Activated CD4-positive, alpha-beta T cell treated with anti-CD3 and anti-CD28 coated beads, Interleukin-2, amount 50 U/mL, for 4 hours (primary cell): Measurements from ENCODE around the gene GPC6.

Experiments
- DNase-seq, 2 experiments: peaks; one replicate each; pipeline ENCODE4 v3.0.0-alpha.2; 2020

GPC6 gene

DNA sequence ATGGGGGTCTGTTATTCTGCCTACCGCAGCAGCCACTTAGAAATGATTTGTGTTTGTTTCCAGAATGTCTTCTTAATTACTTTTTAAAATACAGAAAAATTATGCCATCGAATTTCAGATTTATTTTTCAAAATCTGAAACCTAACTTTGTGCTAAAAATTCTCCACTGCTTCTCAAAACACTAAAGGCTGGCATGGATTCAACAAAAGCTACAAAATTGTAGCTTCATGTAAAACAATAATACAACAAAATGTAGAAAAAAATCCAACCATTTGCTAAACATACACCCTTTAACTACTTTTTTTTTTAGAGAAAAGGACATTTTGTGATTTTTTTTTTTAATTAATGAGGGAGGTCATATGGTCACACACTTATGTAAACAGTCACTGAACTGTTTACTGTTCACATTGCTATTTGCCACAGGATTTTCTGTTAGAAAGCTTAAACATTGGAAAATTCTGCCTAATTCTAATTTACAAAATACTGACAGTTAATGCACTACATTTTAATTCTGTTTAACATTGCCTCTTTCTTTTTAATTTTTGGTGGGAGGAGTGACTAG is 646.3 kb downstream of the GPC6 start:
- no peak for DNase-seq

GRCh38 chr13:93875547-93875946 is 648.9 kb downstream of the GPC6 start:
- no peak for DNase-seq

- DNase-seq, result no peak
Measured at GRCh38 chr13:93876236-93876635, 649.6 kb downstream of the GPC6 start.

DNA sequence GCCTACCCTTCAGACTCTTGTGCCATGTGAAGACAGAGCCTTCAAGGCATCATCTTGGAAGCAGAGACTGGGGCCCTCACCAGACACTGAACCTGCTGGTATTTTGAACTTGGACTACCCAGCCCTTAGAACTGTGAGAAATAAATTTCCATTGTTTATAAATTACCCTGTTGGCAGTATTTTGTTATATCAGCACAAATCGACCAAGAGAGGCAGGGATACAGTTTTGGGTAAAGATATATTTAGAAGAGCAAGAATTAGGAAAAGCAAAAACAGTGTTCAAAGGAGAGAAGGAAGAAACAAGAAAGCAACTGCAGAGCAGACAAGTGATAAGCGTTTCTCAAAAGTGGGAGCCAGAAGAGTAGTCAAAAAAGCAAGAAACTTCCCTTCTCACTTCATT is 652.1 kb downstream of the GPC6 start:
- DNase-seq, result no peak

DNA sequence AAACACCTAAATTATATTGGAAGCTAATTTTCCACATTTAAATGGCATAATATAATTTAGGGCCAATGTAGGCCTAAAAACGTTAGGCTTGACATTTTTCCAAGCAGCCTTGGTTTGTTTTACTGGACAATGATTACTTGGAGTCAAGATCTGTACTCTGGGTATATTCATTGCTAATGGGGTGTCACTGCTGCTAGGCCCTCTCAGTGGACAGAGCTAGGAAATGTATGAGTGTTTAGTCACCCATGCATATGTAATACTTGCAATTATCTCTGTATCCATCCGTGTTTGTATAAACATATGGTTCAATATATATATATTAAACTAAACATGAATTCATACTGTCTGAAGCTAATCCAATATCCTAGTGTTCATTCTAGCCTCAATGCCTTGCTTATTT is 654.8 kb downstream of the GPC6 start:
- no peak for DNase-seq

DNA sequence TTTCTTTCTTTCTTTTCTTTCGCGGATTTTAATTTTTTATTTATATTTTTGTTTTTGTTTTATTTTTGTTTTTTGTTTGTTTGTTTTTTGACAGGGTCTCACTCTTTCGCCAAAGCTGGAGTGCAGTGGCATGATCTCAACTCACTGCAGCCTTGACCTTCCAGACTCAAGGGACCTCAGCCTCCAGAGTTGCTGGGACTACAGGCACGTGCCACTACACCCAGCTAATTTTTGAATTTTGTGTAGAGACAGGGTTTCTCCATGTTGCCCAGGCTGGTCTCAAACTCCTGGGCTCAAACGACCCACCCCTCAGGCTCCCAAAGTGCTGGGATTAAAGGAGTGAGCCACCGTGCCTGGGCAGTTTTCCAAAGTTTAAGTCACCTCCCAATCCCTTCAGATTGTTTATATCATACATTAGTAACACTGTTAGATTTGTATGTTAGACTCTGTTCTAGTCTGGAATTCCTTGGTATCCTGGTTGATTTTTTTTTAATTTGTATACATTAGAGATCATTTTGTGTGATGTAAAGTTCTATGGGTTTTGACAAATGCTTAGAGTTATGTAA is 655.6 kb downstream of the GPC6 start:
- no peak for DNase-seq

DNA sequence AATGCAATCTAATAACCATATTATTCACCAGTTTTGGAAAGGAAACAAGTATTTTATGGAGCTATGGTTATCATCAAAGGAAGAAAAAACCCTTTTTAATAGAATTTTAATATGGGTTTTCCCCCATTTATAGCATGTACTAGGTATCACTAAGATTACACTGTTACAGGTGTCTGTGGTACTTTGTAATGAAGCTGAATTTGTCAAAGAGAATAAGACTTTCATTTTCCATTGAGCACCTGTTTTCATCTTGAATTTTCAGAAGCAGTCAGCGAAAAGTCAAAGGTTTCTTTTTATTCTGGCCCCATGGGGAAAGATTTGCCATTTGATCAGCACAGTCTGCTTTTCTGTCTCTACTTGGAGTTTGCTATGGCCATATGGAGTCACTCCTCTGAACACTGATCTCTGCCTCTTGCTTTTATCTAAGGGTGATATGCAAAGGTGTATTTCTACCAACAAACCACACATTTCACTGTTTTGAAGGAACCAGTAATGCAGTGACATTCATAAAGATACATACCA is 662.9 kb downstream of the GPC6 start:
- no peak for DNase-seq

DNA sequence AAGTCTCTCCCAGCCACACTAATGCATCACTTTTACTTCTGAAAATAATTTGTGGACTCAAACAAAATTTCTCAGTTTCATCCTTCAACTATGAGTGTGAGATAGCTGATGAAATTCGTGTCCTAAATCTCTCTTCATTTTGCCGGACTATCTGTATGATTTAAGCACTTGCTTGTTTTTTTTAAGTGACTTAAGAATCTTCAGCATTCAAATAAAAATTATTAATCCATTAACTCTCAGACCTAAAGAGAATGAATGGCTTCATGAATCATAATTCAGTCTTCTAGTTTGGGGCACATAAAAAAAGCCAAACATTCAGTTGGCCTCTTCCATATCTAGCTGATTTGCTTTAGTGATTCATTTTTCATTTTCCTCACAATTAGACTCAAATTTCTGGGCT is 673.4 kb downstream of the GPC6 start:
- DNase-seq, result no peak

GRCh38 chr13:93900731-93901130 is 674.1 kb downstream of the GPC6 start:
- no peak for DNase-seq

DNA sequence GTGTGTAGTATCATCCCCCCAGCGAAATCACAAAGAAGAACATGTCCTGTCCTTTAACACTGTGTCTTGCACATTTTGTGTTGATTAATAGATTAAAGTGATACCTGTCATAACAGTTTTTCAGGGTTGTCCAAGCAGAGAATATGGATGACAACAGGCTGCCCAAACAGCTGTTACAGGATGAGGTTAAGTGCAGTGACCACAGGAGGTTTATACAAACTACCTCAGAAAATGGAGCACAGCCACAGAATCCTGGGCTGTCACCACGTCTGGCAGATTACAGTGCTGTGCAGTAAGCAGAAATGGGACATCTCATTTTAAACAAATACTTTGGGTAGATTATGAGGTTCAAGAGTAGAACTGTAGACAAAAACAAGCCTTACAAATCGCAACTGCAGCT is 677.3 kb downstream of the GPC6 start:
- DNase-seq, result no peak

- DNase-seq, result no peak
Measured at GRCh38 chr13:93915269-93915809, 688.7 kb downstream of the GPC6 start.

GRCh38 chr13:93922063-93922855 is 695.7 kb downstream of the GPC6 start:
- no peak for DNase-seq

GRCh38 chr13:93925990-93926389 is 699.4 kb downstream of the GPC6 start:
- DNase-seq, result no peak

DNA sequence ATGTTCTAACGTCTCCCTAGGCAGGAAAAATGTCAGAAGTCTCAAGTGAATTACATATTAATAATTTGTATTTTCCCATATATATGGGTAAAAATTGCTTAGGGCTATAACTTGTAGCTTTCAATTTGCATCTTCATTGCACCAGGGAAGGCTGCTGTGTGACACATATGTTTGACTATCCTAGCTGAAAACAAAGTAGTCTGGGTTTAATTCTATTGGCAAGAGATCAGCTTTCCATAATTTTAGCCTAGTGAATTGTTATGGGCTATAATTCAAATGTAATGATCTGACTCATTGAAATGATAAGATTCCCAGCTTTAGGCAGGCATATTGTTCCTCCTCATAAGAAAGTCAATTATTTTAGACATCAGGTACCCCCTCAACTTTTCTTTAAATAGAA is 699.8 kb downstream of the GPC6 start:
- DNase-seq, result no peak

DNA sequence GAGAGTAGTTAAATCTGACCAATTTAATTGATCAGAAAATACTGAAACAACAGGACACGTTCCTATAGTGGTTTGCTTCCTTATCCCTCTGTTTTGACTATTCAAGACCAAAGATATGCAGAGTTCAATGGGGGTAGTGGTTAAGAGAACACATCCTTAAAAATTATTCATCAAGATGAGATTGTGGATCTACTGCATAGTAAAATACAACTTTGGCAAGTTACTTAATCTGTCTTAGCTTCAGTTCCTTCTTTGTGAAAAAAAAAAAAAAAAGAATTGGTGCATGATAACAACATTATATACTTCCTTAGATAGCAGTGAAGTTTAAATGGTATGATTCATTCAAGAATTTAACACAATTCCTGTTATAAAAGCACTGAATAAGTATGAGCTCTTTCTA is 700.8 kb downstream of the GPC6 start:
- no peak for DNase-seq

- no peak for DNase-seq
Measured at GRCh38 chr13:93932901-93933300, 706.3 kb downstream of the GPC6 start.

- no peak for DNase-seq
Measured at GRCh38 chr13:93936901-93937300, 710.3 kb downstream of the GPC6 start.

DNA sequence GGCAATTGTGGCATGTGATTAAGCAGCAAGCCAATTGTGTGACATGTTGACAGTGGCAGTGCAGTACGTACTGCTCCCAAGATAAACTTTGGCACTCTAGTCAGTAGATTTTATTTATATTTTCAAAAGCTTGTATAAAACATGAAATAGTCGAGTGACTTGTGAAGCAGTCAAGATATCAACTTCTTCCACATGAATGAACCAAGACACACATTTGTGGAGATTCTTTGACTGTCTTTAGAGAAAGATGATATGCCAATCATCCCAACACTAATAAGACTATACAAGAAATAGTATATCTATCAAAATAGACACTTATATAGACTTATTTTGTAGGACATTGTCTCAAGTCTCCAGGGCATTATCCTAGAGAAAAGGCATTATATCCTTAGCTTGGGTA is 714.8 kb downstream of the GPC6 start:
- no peak for DNase-seq

- no peak for DNase-seq
Measured at GRCh38 chr13:93942016-93942415, 715.4 kb downstream of the GPC6 start.

DNA sequence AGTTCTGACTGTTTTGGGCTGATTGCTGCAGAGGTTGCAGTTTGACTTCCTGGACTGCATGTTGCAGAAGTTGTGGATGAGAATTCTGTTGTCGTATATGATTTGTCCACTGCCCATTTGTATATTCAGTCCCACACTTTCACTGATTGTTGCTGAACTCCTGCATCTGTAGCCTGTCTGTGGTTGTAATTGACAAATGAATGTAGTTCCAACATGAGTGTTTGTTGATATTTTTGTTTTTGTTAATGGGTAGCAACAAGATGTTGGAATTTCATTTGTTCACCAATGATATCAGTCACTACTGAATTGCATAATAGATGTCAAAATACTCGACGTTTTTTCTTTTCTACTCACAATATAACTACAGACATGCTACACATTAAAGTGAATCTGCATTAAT is 719.0 kb downstream of the GPC6 start:
- no peak for DNase-seq

GRCh38 chr13:93946994-93947393 is 720.4 kb downstream of the GPC6 start:
- DNase-seq, result no peak

GRCh38 chr13:93947651-93948050 is 721.0 kb downstream of the GPC6 start:
- no peak for DNase-seq

- no peak for DNase-seq
Measured at GRCh38 chr13:93948162-93948922, 721.7 kb downstream of the GPC6 start.
